AG20443 (cell line): ENCODE results near the gene NFASC.

Experiments used
- DNase-seq: peaks from one replicate; pipeline ENCODE4 v3.0.0; 2012; ENCODE audit warnings: low spot score, mixed read lengths

NFASC gene

GRCh38 chr1:205009670-205010069, 139.0 kb downstream of the NFASC start:
- DNase-seq = no peak

GRCh38 chr1:205012391-205013140, 141.9 kb downstream of the NFASC start:
- DNase-seq = no peak

GRCh38 chr1:205013683-205014367, 143.2 kb downstream of the NFASC start:
- peak; percentile 48 for DNase-seq

- no peak for DNase-seq
These were observed 144.1 kb downstream of the NFASC start for GRCh38 chr1:205014783-205015182.

- DNase-seq = no peak
These were observed 144.6 kb downstream of the NFASC start for GRCh38 chr1:205015241-205015640.

GRCh38 chr1:205016075-205016474, 145.4 kb downstream of the NFASC start:
- no peak for DNase-seq

- no peak for DNase-seq
These were observed 145.9 kb downstream of the NFASC start for GRCh38 chr1:205016584-205016983.

- DNase-seq = no peak
These were observed 146.3 kb downstream of the NFASC start for GRCh38 chr1:205017001-205017400.

- no peak for DNase-seq
These were observed 147.1 kb downstream of the NFASC start for GRCh38 chr1:205017766-205018165.

GRCh38 chr1:205018381-205018780, 147.7 kb downstream of the NFASC start:
- DNase-seq = no peak

- no peak for DNase-seq
These were observed 149.8 kb downstream of the NFASC start for GRCh38 chr1:205020466-205020865.

- DNase-seq = no peak
These were observed 154.0 kb downstream of the NFASC start for GRCh38 chr1:205024679-205025078.

- DNase-seq = no peak
These were observed 154.6 kb downstream of the NFASC start for GRCh38 chr1:205025239-205025638.

- DNase-seq = no peak
These were observed 155.5 kb downstream of the NFASC start for GRCh38 chr1:205026181-205026580.

- DNase-seq = no peak
These were observed 157.7 kb downstream of the NFASC start for GRCh38 chr1:205028390-205028789.

- no peak for DNase-seq
These were observed 158.3 kb downstream of the NFASC start for GRCh38 chr1:205028924-205029323.

GRCh38 chr1:205030241-205030640, 159.6 kb downstream of the NFASC start:
- DNase-seq = no peak

- no peak for DNase-seq
These were observed 160.2 kb downstream of the NFASC start for GRCh38 chr1:205030896-205031295.

GRCh38 chr1:205032508-205032907, 161.8 kb downstream of the NFASC start:
- no peak for DNase-seq

- no peak for DNase-seq
These were observed 166.9 kb downstream of the NFASC start for GRCh38 chr1:205037539-205037938.

- no peak for DNase-seq
These were observed 167.6 kb downstream of the NFASC start for GRCh38 chr1:205038132-205038786.

- DNase-seq = no peak
These were observed 170.5 kb downstream of the NFASC start for GRCh38 chr1:205041001-205041715.
